SK-N-SH treated with all-trans-retinoic acid at 6 μM for 48 hours (cell line): ENCODE data around the gene C9orf85.

Source experiments
- ATAC-seq: fragments of 200-7000 bp; cut with Tn5 transposase; 3 replicates; pipeline ENCODE4 v1.9.1; 2020; ENCODE audit warnings: mild to moderate bottlenecking, moderate library complexity
- ARNTL ChIP-seq: fragments of 450-650 bp; formaldehyde crosslinking; IDR thresholded peaks from 2 replicates; pipeline ENCODE4 v1.5.0; 2020; ENCODE audit warnings: low read depth, mild to moderate bottlenecking, moderate library complexity, borderline replicate concordance
- BACH2 ChIP-seq: fragments of 250-450 bp; sonication (Bioruptor Pico); IDR thresholded peaks from 2 replicates; pipeline ENCODE4 v1.9.0; 2021; ENCODE audit warnings: mild to moderate bottlenecking, borderline replicate concordance
- CSDC2 ChIP-seq: fragments of 250-450 bp; sonication (Bioruptor Pico); IDR thresholded peaks from 2 replicates; pipeline ENCODE4 v1.5.0; 2020; ENCODE audit warnings: mild to moderate bottlenecking, moderate library complexity
- CSRNP3 ChIP-seq: fragments of 250-450 bp; sonication (Bioruptor Pico); IDR thresholded peaks from 2 replicates; pipeline ENCODE4 v1.5.1; 2021; ENCODE audit warnings: mild to moderate bottlenecking, moderate library complexity
- ESRRG ChIP-seq: fragments of 250-450 bp; sonication (Bioruptor Pico); IDR thresholded peaks from 2 replicates; pipeline ENCODE4 v1.6.1; 2021; ENCODE audit warnings: mild to moderate bottlenecking
- GLIS3 ChIP-seq: fragments of 250-450 bp; sonication (Bioruptor Pico); IDR thresholded peaks from 2 replicates; pipeline ENCODE4 v1.5.0; 2020; ENCODE audit warnings: mild to moderate bottlenecking, moderate library complexity
- ISL1 ChIP-seq: fragments of 250-450 bp; sonication (Bioruptor Pico); IDR thresholded peaks from 2 replicates; pipeline ENCODE4 v2.1.2; 2022; ENCODE audit warnings: mild to moderate bottlenecking, moderate library complexity
- OSR1 ChIP-seq: fragments of 250-450 bp; sonication (Bioruptor Pico); IDR thresholded peaks from 2 replicates; pipeline ENCODE4 v1.8.0; 2022; ENCODE audit warnings: moderate library complexity, mild to moderate bottlenecking, inconsistent platforms
- PATZ1 ChIP-seq: fragments of 250-450 bp; sonication (Bioruptor Pico); IDR thresholded peaks from 2 replicates; pipeline ENCODE4 v1.8.0; 2020; ENCODE audit warnings: mild to moderate bottlenecking, moderate library complexity, borderline replicate concordance
- RARB ChIP-seq: fragments of 250-450 bp; sonication (Bioruptor Pico); IDR thresholded peaks from 2 replicates; pipeline ENCODE4 v1.8.0; 2021; ENCODE audit warnings: mild to moderate bottlenecking, moderate library complexity
- TCF4 ChIP-seq: fragments of 250-450 bp; sonication (Bioruptor Pico); IDR thresholded peaks from 2 replicates; pipeline ENCODE4 v1.8.0; 2021; ENCODE audit warnings: mild to moderate bottlenecking, moderate library complexity, borderline replicate concordance
- TOX ChIP-seq: fragments of 250-450 bp; sonication (Bioruptor Pico); IDR thresholded peaks from 2 replicates; pipeline ENCODE4 v1.8.0; 2021; ENCODE audit warnings: mild to moderate bottlenecking, moderate library complexity, borderline replicate concordance
- ZFP3 ChIP-seq: fragments of 250-450 bp; sonication (Bioruptor Pico); IDR thresholded peaks from 2 replicates; pipeline ENCODE4 v1.5.0; 2020; ENCODE audit warnings: mild to moderate bottlenecking, moderate library complexity
- ZFP30 ChIP-seq: fragments of 450-650 bp; formaldehyde crosslinking; IDR thresholded peaks from 2 replicates; pipeline ENCODE4 v1.5.0; 2022; ENCODE audit warnings: mild to moderate bottlenecking, moderate library complexity
- ZNF565 ChIP-seq: fragments of 450-650 bp; formaldehyde crosslinking; conservative IDR thresholded peaks from 2 replicates; pipeline ENCODE4 v1.5.0; 2020; ENCODE audit warnings: low read depth, mild to moderate bottlenecking, moderate library complexity
- ZNF70 ChIP-seq: fragments of 450-650 bp; formaldehyde crosslinking; IDR thresholded peaks from 2 replicates; pipeline ENCODE4 v1.5.0; 2020; ENCODE audit warnings: mild to moderate bottlenecking, moderate library complexity
- ZNF8 ChIP-seq: fragments of 450-650 bp; formaldehyde crosslinking; IDR thresholded peaks from 2 replicates; pipeline ENCODE4 v1.5.0; 2020; ENCODE audit warnings: mild to moderate bottlenecking, moderate library complexity
- TF ChIP-seq, protein P1 (sequence below): fragments of 250-450 bp; sonication (Bioruptor Pico); IDR thresholded peaks from 2 replicates; pipeline ENCODE4 v1.8.0; 2021; ENCODE audit warnings: low read depth, mild to moderate bottlenecking, moderate library complexity, borderline replicate concordance
- TF ChIP-seq, protein P2 (sequence below): fragments of 250-450 bp; sonication (Bioruptor Pico); IDR thresholded peaks from 2 replicates; pipeline ENCODE4 v1.5.0; 2020; ENCODE audit warnings: mild to moderate bottlenecking, moderate library complexity

C9orf85 gene

GRCh38 chr9:71965403-71965802 is 54.0 kb downstream of the C9orf85 start (continued):
- TF ChIP-seq GLIS3 (CRISPR knock-in tag) (no peak), ISL1 (CRISPR knock-in tag) (no peak), TOX (no peak), CSRNP3 (CRISPR knock-in tag) (no peak), ZFP30 (CRISPR knock-in tag) (no peak), RARB (CRISPR knock-in tag) (no peak), ARNTL (CRISPR knock-in tag) (no peak), ZNF8 (no peak), TCF4 (CRISPR knock-in tag) (no peak)

GRCh38 chr9:71966601-71967000 is 55.2 kb downstream of the C9orf85 start:
- TF ChIP-seq ZNF70 (CRISPR knock-in tag) (no peak), PATZ1 (CRISPR knock-in tag) (no peak), ISL1 (CRISPR knock-in tag) (no peak), ZFP3 (CRISPR knock-in tag) (no peak), ZNF565 (CRISPR knock-in tag) (no peak), RARB (CRISPR knock-in tag) (no peak), GLIS3 (CRISPR knock-in tag) (no peak), ESRRG (CRISPR knock-in tag) (no peak), ZFP30 (CRISPR knock-in tag) (no peak), ARNTL (CRISPR knock-in tag) (no peak), CSDC2 (CRISPR knock-in tag) (no peak), TOX (no peak), ZNF8 (no peak)
- TF ChIP-seq, protein P1, sequence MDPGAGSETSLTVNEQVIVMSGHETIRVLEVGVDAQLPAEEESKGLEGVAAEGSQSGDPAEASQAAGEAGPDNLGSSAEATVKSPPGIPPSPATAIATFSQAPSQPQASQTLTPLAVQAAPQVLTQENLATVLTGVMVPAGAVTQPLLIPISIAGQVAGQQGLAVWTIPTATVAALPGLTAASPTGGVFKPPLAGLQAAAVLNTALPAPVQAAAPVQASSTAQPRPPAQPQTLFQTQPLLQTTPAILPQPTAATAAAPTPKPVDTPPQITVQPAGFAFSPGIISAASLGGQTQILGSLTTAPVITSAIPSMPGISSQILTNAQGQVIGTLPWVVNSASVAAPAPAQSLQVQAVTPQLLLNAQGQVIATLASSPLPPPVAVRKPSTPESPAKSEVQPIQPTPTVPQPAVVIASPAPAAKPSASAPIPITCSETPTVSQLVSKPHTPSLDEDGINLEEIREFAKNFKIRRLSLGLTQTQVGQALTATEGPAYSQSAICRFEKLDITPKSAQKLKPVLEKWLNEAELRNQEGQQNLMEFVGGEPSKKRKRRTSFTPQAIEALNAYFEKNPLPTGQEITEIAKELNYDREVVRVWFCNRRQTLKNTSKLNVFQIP: no peak
- TF ChIP-seq, protein P2, sequence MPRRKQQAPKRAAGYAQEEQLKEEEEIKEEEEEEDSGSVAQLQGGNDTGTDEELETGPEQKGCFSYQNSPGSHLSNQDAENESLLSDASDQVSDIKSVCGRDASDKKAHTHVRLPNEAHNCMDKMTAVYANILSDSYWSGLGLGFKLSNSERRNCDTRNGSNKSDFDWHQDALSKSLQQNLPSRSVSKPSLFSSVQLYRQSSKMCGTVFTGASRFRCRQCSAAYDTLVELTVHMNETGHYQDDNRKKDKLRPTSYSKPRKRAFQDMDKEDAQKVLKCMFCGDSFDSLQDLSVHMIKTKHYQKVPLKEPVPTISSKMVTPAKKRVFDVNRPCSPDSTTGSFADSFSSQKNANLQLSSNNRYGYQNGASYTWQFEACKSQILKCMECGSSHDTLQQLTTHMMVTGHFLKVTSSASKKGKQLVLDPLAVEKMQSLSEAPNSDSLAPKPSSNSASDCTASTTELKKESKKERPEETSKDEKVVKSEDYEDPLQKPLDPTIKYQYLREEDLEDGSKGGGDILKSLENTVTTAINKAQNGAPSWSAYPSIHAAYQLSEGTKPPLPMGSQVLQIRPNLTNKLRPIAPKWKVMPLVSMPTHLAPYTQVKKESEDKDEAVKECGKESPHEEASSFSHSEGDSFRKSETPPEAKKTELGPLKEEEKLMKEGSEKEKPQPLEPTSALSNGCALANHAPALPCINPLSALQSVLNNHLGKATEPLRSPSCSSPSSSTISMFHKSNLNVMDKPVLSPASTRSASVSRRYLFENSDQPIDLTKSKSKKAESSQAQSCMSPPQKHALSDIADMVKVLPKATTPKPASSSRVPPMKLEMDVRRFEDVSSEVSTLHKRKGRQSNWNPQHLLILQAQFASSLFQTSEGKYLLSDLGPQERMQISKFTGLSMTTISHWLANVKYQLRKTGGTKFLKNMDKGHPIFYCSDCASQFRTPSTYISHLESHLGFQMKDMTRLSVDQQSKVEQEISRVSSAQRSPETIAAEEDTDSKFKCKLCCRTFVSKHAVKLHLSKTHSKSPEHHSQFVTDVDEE (CRISPR knock-in tag): no peak
- ATAC-seq: no peak

GRCh38 chr9:71968541-71969090 is 57.2 kb downstream of the C9orf85 start:
- ATAC-seq: no peak
- TF ChIP-seq ZFP3 (CRISPR knock-in tag) (no peak), TOX (no peak), ZNF70 (CRISPR knock-in tag) (no peak), ZNF8 (no peak), BACH2 (no peak), PATZ1 (CRISPR knock-in tag) (no peak), OSR1 (CRISPR knock-in tag) (no peak), TCF4 (CRISPR knock-in tag) (no peak), ZNF565 (CRISPR knock-in tag) (no peak)
- TF ChIP-seq, protein P1: no peak
